GM19397 (cell line): ENCODE results near the gene DEXI.
"Not testable (repeated sequence)": the region's sequence is repeated elsewhere in the genome, so short reads cannot be mapped to it uniquely, and the experiment has no call there.

Experiments used
- ATAC-seq: cut with Tn5 transposase; IDR thresholded peaks from one replicate; pipeline ENCODE4 v1.9.1; 2021; ENCODE audit warnings: mild to moderate bottlenecking, moderate library complexity; ENCODE audit not compliant: unreplicated experiment

DEXI gene

DNA sequence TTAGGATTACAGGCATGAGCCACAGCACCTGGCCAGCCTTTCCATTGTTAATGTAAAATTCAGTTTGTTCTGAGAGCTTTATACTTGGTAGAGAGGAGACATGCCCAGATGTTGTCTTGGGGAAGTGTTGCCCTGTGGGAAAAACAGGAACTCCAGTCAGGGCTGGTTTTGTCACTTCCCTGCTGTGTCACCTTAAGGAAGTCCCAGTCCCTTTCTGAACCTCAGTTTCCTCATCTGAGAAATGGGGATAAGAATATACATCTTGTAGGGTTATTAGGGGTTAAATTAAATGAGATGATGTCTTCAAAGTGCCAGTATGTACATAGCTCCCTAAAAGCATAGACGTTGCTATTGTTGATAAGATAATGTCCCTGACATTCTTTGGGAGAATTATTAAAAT lies 27.3 kb upstream of the DEXI start:
- ATAC-seq, result no peak

DNA sequence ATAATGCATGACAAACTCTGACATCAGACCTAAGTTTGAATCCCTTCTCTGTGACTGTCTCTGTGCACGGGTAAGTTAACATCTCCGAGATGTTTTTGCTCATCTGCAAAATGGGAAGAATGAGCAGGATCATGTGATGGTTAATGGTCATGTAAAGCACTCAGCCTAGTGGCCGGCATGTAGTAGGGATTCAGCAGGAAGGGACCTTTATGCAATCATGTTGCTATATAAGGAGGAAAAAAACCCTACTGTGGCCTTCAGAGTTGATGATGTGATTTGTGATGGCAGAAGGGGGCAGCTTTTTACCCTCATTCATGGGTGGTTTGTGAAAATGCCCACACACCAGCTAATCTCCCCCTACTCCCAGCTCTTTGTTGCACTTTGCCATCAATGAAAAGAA lies 26.2 kb upstream of the DEXI start:
- ATAC-seq, result no peak

DNA sequence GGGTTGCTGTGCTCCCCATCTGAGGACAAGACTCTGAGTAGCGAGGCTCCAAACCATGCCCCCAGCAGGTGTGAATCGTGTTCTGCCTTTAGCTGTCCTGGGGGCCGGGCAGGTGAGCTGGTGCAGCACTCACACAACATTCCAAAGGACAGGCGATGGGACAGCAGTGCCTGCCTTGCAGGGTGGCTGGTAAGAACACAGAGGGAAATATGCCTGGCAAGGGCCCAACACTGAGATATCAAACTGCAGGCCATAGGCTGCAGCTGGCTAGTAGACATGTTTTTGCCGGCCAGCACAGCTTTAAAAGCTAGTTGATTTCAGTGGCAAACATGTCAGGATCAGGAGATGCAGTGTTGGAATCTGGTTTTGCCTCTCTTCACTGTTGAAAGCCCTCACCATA lies 25.7 kb upstream of the DEXI start:
- ATAC-seq, result no peak

DNA sequence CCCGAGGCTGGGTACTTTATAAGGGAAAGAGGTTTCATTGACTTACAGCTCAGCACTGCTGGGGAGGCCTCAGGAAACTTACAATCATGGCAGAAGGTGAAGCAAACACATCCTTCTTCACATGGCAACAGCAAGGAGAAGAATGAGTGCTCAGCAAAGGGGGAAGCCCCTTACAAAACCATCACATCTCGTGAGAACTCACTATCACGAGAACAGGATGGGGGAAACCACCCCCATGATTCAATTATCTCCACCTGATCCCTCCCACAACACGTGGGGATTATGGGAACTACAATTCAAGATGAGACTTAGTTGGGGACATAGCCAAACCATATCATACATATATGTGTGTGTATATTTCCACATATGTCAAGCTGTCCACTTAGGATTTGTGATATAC lies 24.3 kb upstream of the DEXI start:
- ATAC-seq, result not testable (repeated sequence)

DNA sequence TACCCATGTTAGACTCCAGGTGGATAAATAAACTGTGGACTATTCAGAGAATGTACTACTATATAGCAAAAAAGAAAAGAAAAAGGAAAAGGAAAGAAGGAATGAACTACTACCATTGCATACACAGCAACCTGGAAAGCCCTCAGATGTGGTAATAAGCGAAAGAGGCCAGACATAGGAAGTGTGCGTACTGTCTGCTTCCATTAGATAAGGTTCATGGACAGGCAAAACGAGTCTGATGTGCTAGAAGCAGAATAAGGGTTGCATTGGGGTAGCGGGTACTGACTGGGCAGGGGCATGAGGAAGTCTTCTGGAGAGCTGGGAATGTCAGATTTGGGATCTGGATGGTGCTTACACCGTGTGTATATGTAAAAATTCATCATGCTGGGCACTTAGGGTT lies 23.9 kb upstream of the DEXI start:
- no peak for ATAC-seq

DNA sequence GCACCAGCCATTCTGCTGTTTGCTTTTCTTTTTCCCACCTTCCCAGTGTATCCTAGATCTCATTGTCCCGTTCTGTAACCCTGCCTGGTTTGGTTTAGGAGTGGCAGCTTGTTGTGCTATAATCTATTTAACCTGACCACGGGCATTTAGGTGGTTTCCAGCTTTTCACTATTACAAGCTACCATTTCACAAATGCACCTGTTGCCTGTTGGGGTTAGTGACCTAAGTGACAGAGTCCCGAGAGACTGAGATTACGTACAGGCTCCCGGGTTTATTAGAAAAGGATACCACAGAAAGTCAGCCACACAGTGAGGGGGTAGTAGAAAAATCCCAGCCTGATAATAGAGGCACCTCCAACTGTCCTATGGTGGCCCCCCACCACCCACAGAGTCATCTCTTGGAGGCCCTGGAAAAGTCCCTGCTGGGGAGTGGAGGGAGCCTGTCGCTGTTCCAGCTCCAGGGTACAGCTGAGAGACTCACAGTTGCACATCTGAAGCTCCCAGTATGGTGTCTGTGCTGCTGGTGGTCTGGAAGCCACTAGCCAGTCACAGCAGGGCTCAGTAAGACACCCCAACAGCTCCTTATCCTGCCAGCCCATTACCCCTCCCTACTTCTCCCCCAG lies 23.3 kb upstream of the DEXI start:
- ATAC-seq, result peak; percentile 63

DNA sequence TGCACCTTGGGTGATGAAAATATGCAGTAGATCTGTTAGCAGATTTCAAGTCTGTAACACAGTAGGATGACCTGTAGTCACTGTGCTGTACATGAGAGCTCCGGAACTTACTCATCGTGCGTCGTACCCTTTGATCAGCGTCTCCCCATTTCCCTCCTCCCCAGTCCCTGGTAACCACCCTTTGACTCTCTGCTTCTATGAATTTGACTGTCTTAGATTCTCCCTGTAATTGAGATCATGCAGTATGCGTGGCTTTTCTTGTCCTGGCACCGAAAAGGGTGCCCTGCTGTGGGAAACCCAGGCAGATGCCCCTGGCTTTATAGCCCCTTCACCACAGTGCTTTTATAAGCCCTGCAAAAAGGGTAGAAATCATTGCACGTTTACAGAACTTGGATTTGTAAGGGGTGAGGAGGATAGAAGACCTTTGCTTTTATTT lies 22.6 kb upstream of the DEXI start:
- ATAC-seq, result no peak

DNA sequence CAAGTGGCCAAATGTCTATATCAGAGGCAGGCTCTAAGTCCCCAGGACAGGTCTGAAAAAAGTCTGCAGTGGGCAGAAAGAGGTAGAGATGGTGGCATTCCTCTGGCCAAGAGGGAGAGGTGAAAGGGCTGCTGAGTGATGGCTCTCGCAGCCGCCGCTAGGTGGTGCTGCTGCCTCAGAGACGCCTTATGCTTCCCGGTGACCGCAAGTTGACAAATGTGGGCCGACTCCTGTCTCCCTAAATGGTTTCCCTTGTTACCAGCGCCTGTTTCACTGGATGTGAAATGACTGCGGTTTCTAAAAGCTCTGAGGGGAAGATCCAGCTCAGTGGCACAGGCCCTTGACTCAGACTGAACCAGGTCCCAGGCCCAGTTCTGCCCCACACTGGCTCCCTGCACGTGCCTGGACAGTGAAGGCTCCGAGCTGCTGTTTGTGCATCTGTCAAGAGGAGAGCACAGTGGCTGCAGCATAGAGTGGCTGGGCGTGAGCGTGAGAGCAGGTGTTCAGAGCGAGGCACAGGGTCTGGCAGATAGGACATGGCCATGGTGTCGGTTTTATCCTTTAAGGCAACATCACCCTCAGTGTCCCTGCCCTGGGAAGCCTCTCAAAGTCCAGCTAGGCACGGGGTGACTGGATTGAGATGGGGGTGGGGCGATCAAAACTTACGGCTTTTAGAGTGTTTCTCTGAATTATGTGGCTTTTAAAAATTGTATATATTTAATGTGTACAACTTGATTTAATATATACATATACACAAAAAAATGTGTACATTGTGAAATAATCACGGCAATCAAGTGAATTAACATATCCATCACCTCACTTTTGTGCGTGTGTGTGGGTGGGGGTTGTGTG lies 22.0 kb upstream of the DEXI start:
- ATAC-seq, result no peak

DNA sequence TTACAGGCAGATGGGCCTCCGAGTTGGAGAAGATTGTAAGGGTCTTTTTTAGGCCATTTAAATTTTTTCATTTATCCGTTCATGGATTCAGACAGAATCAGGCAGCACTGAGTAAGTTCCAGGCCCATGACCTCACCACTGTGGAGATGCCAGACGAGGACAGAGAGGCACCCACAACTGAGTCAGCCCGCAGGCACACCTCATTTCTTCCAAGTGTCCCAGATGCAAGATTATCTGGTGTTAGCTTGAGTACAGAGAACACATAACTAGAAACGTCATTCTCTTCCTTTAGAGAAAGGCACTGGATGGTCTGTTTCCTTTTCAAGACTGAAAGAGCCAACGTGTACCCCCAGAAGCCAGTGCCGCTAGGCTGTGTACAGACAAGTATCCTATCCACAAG lies 19.0 kb upstream of the DEXI start:
- ATAC-seq, result no peak

DNA sequence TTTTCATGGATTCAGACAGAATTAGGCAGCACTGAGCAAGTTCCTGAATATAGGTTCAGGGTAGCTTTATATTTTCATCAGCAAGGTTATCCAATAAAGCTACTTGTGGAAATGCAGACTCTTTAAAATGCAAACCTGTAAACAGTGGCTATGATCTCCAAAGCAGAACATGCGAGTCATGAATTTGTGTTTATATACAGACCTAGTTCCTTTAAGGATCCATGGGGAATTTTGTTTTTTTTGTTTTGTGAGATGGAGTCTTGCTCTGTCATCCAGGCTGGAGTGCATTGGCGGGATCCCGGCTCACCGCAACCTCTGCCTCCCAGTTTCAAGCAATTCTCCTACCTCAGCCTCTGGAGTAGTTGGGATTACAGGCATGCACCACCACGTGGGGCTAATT lies 16.9 kb upstream of the DEXI start:
- ATAC-seq, result no peak

DNA sequence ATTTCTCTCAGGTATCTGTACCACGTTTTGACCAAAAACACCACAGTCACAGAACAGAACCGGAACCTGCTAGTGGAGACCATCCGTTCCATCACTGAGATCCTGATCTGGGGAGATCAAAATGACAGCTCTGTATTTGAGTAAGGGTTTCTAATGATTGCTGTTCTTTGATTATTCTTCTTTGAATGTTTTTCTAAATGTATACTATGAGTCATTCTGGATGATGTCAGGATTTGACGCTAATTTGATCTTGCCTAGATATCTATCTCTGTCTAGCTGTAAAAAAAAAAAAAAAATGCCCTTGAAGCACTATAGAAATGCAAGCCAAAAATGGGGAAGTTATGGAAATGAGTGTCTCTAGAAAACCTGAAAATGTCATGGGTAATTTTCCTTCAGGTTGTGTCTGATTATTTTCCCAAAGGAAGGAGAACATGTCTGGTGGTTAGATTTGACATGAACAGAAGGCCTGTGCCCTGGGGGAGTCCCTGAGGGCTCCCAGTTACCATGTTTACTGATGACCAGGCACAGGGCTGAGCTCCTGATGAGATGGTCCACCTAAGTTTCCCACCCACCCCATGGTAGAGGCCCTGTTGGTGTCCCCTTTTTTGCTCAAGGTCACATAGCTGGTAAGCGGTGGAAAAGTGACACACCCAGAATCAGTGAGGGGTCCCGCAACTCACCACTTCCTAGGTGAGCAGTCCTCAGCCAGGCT lies 15.7 kb upstream of the DEXI start:
- ATAC-seq, result no peak

DNA sequence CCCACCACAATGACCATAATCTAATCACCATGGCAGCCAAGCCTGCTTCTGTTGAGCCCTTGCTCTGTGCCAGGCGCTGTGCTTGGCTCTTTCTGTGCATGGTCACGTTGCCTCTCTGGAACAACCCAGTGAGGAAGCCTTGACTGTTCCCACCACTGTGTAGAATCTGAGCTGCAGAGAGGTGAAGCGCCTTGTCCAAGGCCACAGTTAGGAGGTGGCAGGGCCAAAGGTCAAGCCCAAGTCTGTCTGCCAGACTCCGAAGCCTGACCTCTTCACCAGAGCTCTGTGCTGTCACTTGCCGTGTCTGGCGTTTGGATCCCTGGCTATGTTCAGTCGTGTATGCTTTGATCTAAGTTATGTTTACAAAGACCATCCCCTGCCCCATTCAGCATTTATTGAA lies 12.6 kb upstream of the DEXI start:
- ATAC-seq, result no peak

DNA sequence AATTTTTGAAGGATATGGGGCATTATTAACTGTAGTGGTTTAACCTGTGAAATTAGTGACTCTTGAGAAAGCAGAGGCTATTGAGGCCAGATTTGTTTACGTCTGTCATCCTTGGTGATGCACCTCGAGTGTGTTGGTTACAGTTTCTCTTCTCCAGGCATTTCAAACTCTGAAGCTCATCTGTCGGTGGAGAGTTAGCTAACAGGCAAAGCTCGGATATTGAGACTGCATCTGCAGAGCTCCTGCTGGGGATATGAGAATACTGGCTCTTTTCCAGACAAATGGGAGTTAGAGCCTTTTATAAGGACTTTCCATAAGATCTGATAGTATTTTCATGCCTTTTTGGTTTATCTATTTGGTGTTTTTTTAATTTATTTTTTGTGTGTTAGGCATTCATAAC lies 8.8 kb upstream of the DEXI start:
- ATAC-seq, result no peak

DNA sequence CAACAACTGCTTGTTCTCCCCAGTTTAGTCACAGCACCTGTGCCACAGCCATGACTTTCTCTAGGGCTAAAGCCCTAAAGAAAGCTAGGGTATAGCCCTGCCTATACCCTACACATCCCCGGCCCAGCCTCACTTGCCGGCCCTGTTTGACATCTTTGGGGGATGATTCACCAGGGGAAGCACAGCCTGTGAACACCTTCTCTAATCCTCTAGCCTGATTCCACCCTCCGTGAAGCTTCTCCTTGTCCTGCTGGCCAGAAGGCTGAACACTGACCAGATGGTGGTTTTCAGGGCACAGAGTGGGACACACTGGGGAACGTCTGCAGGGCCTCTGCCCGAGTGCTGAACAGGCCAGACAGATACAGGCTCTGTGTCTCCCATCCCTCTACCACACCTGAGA lies 8.1 kb upstream of the DEXI start:
- ATAC-seq, result no peak

DNA sequence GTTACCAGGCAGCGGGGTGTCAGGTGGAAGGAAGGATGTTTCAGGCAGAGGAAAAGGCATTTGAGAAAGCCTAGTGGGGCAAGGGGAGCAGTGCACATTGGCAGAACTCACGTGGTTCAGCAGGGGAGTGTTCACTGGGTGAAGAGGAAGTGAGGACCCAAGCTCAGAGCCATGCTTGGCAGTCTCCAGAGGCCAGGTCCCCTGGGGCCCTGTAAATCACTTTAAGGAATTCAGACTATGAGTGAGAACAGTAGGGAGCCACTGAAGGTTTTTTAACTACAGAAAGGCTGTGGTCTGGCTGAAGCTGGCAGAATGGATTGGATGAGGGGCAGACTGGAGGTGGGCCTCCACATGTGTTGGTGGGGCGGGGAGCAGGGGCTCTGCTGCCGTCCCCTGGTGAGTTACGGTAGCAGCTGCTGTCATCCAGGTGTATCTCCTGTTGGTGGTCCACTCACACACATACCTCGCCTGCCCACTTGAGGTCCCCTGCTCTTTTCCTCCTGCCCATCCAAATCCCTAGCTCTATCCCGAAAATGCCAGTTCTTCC lies 7.2 kb upstream of the DEXI start:
- peak; percentile 67 for ATAC-seq

DNA sequence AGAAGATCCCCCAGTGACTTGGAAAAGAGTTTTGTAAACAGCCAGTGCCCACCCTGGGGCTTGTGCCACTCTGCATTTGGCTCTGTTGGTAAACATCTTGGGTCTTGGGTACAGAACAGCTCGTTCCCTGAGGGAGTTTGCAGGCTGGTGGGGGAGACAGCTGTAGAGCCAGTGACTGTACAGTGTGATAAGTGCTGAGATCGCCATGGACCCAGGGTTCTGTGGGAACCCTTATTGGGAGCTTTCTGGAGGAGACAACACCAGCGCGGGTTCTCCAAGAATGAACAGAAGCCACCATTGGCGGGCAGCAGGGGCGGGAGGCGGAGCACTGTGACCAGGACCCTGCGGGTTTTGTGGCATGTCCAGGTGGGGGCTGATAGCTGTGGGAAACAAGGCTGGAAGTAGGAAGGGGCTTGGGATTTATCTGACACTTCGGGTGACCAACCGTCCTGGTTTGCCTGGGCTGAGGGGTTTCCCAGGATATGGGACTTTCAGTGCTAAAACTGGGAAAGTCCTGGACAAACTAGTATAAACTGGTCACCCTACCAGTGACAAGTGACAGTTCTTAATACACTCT lies 5.0 kb upstream of the DEXI start:
- ATAC-seq, result no peak

DNA sequence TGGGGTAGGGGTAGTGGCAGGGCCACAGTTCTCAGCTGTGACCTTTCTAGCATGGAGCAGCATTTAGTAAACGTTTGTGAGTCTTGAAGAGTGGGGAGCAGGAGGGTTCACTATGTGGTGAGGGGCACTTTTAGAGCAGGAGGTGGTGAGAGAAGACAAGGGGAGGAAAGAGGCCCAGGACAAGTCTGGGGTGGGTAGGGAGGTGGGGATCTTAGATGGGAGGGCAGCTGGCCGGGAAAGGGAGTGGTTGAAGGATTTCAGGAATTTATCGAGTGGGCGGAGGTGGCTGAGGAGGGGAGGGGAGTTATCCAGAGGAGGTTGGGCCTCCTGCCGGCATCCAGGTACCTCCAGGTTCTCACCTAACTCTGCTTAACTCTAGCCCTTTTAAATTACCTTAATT lies 4.0 kb upstream of the DEXI start:
- no peak for ATAC-seq

DNA sequence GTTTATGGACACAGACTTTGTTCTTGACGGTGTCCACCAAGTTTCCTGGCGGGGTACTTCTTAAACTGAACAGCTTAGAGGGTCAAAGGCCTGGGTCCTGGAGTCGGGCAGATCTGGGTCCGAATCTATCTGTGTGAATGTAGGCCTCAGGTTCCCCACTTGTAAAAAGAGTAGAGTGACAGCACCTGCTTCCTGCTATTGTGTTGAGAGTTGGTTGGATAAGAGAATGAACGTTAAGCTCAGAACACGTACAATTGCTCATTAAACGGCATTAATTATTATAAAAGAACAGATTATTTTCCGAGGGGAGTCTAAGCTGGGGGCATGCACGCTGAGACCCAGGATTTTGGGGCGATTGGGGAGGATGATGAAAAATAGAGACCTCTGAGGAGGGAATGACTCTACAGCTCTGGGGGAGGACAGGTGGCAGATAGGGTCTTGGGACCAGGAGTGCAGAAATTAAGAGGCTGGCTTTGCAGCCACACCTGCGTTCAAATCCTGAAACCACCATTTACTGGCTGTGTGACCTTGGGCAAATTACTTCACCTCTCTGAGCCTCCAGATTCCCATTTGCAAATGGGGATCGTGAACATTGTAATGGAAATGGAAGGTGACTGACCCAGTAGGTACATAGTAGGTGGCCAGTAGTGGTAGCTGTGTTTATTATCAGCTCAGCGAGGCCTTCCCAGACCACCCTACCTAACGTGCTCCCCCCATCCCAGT lies 3.0 kb upstream of the DEXI start:
- no peak for ATAC-seq

DNA sequence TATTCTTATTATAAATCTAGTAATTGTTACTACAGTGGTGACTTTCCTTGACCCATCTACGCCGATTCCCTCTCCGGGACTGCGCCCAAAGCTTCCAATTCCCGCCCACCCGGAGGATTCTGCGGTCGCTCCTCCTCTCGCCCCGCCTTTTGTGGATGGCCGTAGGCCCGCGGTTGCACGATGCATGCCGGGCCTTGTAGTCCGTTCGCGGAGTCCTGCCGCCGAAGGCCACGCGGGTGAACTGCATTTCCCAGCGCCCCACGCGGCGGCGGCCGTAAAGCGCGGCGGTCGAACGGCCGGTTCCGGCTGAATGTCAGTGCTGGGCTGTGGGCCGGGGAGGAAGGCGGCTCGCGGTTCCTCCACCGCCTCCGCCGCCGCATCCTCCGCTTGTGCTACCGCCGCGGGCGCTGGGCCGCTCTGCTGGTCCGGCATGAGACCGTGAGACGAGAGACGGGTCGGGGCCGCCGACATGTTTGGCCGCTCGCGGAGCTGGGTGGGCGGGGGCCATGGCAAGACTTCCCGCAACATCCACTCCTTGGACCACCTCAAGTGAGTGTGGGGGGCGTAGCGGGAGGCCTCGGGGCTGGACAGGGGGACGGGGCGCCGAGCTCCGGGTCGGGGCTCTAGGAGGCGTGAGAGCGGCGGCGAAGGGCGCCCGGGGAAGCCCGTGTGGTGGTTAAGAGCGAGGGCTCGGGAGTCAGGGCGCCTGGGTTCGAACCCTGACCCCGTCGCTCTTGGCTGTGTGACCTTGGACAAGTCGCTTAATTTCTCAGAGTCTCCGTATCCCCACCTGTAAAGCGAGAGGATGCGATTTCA lies 2.2 kb upstream of the DEXI start, which contains the start of gene CLEC16A:
Gene CLEC16A (plus strand): TSS at position 316 of the 816 bp plus-strand sequence. CDS start 154 bp downstream, at position 470.
- ATAC-seq, result peak; percentile 64

DNA sequence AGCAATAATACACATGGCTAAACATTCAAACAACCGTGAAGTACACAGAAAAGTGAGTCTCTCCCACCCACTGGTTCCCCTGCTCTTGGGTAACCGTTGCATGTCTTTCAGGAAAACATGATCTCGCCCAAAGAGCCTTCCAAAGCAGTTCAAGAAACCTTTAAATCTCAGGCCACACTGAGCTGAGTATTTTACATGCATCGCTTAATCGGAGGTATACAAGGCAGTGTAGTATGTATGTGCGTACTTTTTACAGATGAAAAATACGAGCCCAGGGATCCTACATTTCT lies 741 bp upstream of the DEXI start:
- no peak for ATAC-seq
